ENCODE results near the gene DLAT. TPM values are rescaled to one million over a fixed set of nuclear protein-coding genes. Genes with fewer than 3 reads are reported as not detected.

DLAT gene
- total RNA-seq, 3 donors from 2014 or later: 26.9 to 30.9 (median 27.5) TPM

- Histone ChIP-seq H3K4me1 (peaks cover 0 to 4% of the 10 kb centered on the region in 2 donors), H3K9me3 (no peaks in the 10 kb centered on the region), H3K36me3 (peaks cover 5% of the 10 kb centered on the region), H3K27me3 (no peaks in the 10 kb centered on the region), H3K4me3 (peak within 1 kb of the TSS; percentile 88 to 95 (median 90)), H3K27ac (peak within 1 kb of the TSS; percentile 93 to 94)
- peak; percentile 64 to 72 for DNase-seq (ENCODE audit: low spot score in 2 of 2)
- intact Hi-C loops (cut with DNase I; ENCODE audit: low total_unique reads): no loop called here
- TF ChIP-seq CTCF (IDR thresholded peaks at IDR 0.05) (peak in 1 of 3 donors; percentile 25), POLR2A (IDR thresholded peaks at IDR 0.05) (no peak), POLR2AphosphoS5 (IDR thresholded peaks at IDR 0.05) (peak in 2 of 3 donors; percentile 58 to 85)
These were observed 49.0 kb downstream of the DLAT start, which contains the start of the genes NKAPD1 and PIH1D2 for GRCh38 chr11:112073941-112074811. Gene NKAPD1, plus strand, starts transcription at chr11:112074299. Its CDS starts 1,276 bp downstream, at chr11:112075575. Gene PIH1D2, minus strand, starts transcription at chr11:112074017. Its CDS starts 843 bp downstream, at chr11:112073174.

DNA sequence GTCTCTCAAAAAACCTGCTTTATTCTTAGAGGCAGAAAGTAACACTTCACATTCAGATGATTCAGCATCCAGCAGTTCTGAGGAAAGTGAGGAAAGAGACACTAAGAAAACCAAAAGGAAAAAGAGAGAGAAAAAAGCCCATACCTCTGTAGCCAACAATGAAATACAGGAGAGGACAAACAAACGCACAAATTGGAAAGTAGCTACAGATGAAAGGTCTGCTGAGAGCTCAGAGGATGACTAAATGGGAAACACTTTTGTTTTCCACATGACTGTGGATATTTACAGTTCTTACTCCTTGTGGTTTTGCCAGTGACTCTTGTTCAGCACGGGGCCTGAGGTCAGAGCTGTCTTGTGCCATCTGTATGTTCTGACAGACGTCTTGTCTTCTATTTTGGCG, 57.5 kb downstream of the DLAT start:
- no peak overlapping the region for H3K27ac ChIP-seq
- H3K27me3 ChIP-seq: no peaks in the 10 kb centered on the region
- H3K36me3 ChIP-seq: peaks cover 5% of the 10 kb centered on the region
- H3K4me1 ChIP-seq: peaks cover 0 to 5% of the 10 kb centered on the region in 2 donors
- no peak for DNase-seq (ENCODE audit: low spot score in 2 of 2)
- no peak for TF ChIP-seq CTCF (IDR thresholded peaks at IDR 0.05)
- no peak for TF ChIP-seq POLR2AphosphoS5 (IDR thresholded peaks at IDR 0.05)
- TF ChIP-seq POLR2A (IDR thresholded peaks at IDR 0.05): no peak
- no peaks in the 10 kb centered on the region for H3K9me3 ChIP-seq
- intact Hi-C loops (cut with DNase I; ENCODE audit: low total_unique reads): no loop called here
- H3K4me3 ChIP-seq: no peak overlapping the region

DNA sequence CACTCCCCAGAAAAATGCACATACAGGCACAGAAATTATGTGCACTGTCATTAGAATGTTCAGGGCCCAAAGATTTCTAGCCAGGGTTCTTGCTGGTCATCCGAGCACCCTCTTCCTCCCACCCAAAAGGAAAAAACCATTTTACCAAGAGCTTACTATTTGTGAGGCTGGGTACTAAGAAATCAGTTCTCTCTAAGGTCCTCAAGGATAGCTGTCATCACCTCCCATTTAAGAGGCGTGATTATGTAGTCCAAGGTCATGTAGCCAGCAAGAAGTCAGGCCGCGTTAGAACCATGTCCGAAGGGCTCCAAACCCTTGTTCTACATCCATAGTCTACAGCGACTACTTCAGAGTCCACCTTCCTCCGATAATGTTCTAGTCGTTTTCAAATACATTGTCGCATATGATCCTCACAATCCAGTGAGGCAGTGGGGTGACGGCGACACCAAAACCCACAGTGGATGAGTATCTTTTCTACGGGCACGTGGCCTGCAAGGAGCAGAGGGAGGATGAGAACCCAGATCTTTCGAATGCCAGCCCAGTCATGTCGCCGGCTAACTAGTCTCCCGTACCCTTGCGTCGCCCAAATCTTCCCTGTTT, 60.7 kb downstream of the DLAT start:
- no peaks in the 10 kb centered on the region for H3K9me3 ChIP-seq
- H3K4me1 ChIP-seq: peaks cover 0 to 8% of the 10 kb centered on the region in 2 donors
- no peak for DNase-seq (ENCODE audit: low spot score in 2 of 2)
- no peaks in the 10 kb centered on the region for H3K36me3 ChIP-seq
- TF ChIP-seq CTCF (IDR thresholded peaks at IDR 0.05): no peak
- TF ChIP-seq POLR2A (IDR thresholded peaks at IDR 0.05): no peak
- no peak for TF ChIP-seq POLR2AphosphoS5 (IDR thresholded peaks at IDR 0.05)
- H3K27me3 ChIP-seq: no peaks in the 10 kb centered on the region
- peak overlapping the region; percentile 71 to 84 (median 79) for H3K4me3 ChIP-seq
- intact Hi-C loops (cut with DNase I; ENCODE audit: low total_unique reads): no loop called here
- peak overlapping the region; percentile 79 to 87 for H3K27ac ChIP-seq

GRCh38 chr11:112086422-112087191, 61.4 kb downstream of the DLAT start, which contains the start of the genes SDHD and TIMM8B:
Gene SDHD, plus strand, starts transcription at chr11:112086873. Its CDS starts 35 bp downstream, at chr11:112086908.
Gene TIMM8B, minus strand, starts transcription at chr11:112086756. Its CDS starts 33 bp downstream, at chr11:112086723.
- Histone ChIP-seq H3K4me3 (peak within 1 kb of the TSS; percentile 71 to 84 (median 79)), H3K27ac (peak within 1 kb of the TSS; percentile 79 to 87), H3K36me3 (peaks cover 5% of the 10 kb centered on the region), H3K4me1 (peaks cover 0 to 8% of the 10 kb centered on the region in 2 donors), H3K27me3 (no peaks in the 10 kb centered on the region), H3K9me3 (no peaks in the 10 kb centered on the region)
- peak in 2 of 3 donors; percentile 89 to 95 for TF ChIP-seq POLR2AphosphoS5 (IDR thresholded peaks at IDR 0.05)
- peak; percentile 51 for TF ChIP-seq POLR2A (IDR thresholded peaks at IDR 0.05)
- peak in 2 of 3 donors; percentile 30 to 54 for TF ChIP-seq CTCF (IDR thresholded peaks at IDR 0.05)
- peak; percentile 95 to 96 for DNase-seq (ENCODE audit: low spot score in 2 of 2)
- intact Hi-C loops (cut with DNase I; ENCODE audit: low total_unique reads): no loop called here
